SIG-M5 treated with dmso at 0.1 percent for 504 hours (cell line): Measurements from ENCODE around the gene NEFH.
"Not testable (repeated sequence)": the region's sequence is repeated elsewhere in the genome, so short reads cannot be mapped to it uniquely, and the experiment has no call there.

Experiments
- DNase-seq: peaks from one replicate; lab custom pipeline; 2025; ENCODE audit not compliant: unreplicated experiment; lab: John Stamatoyannopoulos, UW

Gene NEFH, protein sequence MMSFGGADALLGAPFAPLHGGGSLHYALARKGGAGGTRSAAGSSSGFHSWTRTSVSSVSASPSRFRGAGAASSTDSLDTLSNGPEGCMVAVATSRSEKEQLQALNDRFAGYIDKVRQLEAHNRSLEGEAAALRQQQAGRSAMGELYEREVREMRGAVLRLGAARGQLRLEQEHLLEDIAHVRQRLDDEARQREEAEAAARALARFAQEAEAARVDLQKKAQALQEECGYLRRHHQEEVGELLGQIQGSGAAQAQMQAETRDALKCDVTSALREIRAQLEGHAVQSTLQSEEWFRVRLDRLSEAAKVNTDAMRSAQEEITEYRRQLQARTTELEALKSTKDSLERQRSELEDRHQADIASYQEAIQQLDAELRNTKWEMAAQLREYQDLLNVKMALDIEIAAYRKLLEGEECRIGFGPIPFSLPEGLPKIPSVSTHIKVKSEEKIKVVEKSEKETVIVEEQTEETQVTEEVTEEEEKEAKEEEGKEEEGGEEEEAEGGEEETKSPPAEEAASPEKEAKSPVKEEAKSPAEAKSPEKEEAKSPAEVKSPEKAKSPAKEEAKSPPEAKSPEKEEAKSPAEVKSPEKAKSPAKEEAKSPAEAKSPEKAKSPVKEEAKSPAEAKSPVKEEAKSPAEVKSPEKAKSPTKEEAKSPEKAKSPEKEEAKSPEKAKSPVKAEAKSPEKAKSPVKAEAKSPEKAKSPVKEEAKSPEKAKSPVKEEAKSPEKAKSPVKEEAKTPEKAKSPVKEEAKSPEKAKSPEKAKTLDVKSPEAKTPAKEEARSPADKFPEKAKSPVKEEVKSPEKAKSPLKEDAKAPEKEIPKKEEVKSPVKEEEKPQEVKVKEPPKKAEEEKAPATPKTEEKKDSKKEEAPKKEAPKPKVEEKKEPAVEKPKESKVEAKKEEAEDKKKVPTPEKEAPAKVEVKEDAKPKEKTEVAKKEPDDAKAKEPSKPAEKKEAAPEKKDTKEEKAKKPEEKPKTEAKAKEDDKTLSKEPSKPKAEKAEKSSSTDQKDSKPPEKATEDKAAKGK

DNA sequence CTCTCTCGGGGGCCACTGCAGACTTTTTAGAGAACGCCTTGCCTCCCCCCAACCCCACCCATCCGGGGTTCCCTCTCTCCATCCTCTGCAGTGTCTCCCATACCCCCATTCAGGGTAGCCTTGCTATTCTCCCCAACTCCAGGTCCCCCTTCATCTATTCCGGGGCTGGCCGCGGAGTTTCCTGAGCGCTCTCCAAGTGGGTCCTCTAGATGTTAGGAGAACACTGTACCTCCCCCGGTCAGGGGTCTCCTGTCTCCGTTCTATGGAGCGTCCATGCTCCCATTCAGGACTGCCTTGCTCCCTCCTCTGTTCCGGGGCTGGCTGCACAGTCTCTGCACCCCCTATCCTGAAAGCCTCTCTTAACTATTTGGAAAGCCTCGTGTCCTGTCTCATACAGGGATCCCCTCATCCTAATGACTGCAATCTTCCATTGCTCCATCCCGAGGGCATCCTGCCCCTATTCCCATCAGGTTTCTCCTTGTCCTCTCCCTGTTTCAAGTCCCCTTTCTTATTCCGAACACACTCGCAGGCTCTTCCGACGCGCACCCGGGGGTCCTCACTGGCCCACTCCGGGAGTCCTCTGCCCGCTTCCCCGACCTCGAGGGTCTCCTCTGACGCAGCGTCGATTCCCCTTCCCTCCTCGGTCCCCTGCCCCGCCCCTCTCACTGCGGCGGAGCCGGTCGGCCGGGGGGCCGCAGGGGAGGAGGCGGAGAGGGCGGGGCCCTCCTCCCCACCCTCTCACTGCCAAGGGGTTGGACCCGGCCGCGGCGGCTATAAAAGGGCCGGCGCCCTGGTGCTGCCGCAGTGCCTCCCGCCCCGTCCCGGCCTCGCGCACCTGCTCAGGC, at the start of gene NEFH:
Gene NEFH, plus strand, starts transcription at position 802 of the 845 bp plus-strand sequence. CDS start 45 bp downstream, outside the sequence.
- DNase-seq, result no peak

DNA sequence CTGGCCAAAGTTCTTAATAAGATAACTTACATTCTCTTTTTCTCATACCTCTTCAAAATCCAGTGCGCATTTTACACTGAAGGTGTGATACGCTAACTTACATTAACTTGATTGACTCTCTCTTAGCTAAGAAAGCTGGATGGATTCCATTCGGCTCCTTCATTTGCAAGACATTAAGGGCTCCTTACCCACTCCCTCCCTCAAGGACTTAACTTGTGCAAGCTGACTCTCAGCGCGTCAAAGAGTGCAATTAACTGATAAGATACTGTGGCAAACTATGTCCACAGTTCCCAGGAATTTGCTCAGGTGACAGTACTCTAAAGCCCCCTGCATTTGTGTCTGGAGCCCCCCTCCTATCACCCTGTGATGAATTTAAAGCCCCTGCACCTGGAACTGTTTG, 48.0 kb upstream of the NEFH start:
- DNase-seq, result no peak

DNA sequence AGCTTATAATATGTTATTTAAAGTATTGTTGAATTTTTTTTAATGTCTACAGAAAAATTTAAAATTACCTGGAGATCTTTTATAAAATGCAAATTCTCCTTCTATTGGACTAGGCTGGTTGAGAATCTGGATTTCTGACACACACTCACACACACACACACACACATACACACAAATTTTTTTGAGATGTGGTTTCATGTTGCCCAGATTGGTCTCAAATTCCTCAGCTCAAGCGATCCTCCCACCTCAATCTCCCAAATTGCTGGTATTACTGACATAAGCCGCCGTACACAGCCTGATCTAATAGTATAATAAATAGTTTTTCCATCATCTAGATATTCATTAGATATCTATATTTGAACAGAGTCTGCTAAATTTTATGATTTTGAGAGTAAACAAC, 46.2 kb upstream of the NEFH start:
- DNase-seq, result no peak

DNA sequence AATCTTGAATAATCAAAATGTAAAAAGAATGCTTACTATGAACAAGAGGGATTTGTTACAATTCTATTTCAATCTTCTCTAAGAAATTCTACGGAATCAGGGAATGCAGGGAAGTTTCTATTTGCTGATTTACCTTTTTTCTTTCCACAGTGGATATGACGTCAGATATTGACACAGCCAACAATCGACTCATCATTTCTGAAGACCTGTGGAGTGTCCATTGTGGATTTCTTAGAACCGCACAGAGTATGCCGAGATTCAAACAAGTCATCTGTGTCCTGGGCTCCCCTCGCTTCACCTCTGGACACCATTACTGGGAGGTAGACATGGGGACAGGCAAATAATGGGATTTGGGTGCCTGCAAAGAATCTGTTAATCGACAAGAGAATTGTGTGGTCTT, 45.7 kb upstream of the NEFH start:
- DNase-seq, result no peak

DNA sequence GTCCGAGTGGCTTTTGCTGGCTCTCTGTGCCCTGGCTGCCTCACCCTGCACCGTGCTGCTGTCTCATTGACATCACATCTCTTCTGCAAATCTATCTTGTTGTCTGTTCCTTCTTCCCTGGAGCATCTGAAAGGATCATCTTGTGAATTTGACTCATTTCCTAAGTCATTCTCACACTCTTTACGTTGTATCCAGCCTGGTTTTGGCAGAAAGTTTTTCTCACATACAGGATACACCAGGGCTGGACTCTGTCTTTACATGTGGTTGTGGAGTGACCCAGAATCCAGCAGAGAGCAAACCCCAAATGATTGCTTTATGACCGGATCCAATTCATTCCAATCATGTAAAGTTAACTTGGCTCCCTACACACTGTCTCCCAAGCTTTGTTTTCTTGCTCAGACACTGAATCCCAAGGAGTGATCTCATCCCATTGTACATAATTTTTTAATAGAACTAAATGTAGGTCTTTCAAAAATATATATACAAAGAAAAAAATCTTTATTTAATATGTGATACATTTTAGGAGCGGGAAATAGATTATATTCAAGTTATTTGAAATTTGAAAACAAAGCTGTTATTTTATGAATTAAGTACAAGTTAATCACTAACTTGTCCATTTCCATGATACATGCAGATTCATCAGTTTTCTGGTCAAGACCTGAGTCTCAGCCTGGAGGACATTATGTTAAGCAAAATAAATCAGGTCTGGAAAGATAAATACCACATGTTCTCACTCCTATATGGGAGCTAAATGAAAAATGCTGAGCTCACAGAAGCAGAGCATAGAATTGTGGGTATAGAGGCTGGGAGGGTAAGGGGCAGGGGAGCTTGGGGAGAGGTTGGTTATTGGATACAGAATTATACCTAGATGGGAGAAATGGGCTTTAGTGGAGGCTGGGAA, 44.5 kb upstream of the NEFH start:
- no peak for DNase-seq

DNA sequence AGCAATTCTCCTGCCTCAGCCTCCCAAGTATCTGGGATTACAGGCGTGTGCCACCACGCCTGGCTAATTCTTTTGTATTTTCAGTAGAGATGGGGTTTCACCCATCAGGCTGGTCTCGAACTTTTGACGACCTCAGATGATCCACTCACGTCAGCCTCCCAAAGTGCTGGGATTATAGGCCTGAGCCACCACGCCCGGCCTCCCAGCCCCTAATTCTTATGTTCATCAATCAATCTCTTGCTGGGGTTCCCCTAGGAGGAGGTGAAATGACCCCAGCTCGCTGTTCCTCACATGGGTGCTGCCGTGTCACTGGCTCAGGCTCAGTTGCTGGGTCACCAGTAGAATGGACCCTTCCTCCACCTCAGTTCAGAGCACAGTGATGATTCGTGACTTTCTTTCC, 41.7 kb upstream of the NEFH start, which contains the start of gene RFPL1:
Gene RFPL1, plus strand, starts transcription at position 301 of the 400 bp plus-strand sequence.
- DNase-seq, result not testable (repeated sequence)

DNA sequence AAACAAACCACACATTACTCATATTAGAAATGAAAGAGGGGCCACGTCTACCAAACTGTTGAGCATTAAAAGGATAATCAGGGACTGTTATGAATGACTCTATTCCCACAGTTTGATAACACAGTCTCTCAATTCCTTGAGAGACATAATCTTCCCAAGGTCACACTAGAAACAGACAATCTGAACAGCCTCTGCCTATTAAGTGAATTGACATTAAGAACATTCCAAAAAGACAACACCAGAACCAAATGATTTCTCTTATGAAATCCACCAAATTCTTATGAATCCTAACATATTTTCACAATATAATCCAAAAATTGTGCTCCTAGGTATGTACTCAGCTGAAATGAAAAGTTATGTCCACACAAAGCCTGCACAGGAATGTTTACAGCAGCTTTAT, 37.0 kb upstream of the NEFH start:
- no peak for DNase-seq

DNA sequence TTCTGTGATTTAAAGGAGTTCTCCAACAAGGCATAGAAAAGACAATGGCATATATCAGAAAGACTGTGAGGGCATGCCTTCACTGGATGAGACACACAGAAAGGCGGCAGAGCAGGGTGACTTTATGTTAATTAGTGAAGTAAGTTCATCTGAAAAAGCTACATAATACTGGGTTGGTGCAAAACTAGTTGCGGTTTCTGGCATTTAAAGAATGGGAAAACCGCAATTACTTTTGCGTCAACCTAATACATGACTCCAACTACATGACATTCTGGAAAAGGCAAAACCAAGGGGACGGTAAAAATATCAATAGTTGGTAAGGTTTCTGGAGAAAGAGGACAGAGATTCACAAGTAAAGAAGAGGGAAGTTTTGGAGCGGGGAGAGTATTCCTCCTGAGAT, 36.6 kb upstream of the NEFH start:
- no peak for DNase-seq

DNA sequence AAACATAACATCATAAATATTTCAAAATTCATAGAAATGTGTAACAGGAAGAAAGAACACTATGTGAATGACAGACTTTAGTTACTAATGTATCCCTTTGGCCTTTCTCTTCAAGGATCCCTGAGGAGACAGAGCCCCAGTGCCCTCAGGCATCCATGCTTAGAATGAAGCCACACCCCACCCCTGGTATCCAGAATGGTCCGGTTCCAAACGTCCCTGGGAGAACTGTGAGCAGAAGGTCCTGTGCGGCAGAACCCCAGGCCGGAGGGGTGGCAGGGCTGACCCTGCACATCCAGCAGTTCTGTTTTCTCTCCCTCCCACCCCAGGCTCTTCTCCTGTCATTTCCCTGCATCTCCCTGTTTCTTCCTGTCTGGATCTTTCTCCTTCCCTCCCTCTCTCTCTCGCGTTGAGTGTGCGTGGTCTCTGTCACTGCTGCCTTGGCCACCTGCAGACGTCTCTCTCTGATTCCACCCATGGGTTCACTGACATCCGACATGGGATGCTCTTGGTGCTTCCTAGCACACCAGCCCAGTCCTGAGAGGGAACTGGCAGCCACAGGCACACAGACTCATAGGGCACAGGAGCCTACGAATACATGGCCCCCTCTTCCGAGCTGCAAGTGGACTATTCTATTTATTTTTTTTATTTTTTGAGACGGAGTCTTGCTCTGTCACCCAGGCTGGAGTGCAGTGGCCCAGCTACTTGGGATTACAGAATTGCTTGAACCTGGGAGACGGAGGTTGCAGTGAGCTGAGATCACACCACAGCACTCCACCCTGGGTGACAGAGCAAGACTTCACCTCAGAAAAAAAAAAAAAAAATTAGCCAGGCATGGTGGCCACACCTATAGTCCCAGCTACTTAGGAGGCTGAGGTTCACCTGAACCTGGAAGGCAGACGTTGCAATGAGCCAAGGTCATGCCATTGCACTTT, 35.9 kb upstream of the NEFH start:
- DNase-seq, result no peak

DNA sequence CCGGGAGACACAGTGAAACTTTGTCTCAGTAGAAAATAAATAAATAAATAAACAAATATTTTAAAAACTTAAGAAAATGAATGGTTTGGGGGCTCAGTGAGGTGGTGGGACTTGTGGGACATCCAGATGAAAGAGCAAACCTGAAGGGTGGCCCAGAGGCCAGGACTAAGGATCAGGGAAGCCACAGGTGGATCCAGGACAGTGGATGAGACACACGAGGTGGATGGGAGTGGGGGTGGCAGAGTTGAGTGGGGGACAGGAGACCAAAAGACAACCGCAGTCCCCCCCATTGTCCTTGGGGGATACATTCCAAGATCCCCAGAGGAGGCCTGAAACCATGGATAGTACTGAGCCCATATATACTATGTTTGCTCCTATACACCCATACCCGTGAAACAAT, 34.5 kb upstream of the NEFH start:
- DNase-seq, result no peak

DNA sequence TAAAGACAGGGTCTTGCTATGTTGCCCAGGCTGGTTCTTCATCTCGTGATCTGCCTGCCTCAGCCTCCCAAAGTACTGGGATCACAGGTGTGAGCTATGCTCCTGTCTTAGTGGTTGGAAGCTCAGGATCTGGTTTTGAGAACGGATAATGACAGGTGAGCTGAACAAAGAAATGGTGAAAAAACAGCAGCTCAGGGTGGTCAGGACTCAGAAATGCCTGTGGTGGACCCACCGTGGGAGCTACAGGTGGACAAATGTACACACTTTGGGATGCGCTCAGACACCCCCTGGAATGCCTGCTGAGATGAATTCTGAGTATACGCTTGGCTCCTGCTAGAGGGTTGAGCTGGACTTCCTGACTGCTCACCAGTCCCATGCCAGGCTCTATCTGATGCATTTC, 32.1 kb upstream of the NEFH start:
- DNase-seq, result no peak

DNA sequence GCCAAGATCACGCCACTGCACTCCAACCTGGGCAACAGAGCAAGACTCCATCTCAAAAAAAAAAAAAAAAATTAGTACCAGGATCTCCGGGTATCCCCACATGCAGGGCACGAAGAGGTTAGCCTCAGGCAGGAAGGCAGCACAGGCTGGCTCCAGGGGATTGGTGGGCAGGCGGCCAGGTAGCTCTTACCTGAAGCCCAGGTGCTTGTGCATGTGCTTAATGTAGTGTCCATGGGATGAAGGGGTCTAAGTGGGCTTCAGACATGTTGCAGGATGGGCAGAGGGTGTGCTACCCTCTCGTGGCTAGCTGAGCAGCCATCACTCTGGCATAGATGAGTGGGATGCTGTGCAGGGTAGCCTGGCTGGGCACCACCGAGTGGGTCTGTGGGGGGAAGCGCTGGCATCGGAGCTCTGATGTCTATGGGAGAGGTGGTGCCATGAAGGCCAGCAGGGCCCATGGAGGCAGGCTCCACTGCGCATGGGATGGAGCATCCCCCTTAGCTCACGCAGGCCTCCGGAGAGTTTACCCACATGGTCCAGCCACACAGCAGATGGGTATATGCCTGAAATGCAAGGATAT, 30.6 kb upstream of the NEFH start:
- no peak for DNase-seq

DNA sequence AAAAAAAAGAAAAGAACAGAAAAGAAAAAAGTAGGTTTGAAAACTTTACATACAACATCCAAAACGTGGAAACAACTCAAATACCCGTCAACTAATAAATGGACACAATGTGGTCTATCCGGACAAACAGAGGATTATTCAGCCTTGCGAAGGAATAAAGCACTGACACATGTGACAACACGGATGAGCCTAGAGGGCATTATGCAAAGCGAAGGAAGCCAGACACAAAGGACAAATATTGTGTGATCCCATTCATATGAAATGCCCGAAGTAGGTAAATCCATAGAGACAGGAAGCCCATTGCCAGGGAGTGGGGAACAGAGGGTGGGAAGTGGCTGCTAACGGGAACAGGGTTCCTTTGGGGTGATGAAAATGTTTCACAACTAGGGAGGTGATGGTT, 29.8 kb upstream of the NEFH start:
- no peak for DNase-seq

DNA sequence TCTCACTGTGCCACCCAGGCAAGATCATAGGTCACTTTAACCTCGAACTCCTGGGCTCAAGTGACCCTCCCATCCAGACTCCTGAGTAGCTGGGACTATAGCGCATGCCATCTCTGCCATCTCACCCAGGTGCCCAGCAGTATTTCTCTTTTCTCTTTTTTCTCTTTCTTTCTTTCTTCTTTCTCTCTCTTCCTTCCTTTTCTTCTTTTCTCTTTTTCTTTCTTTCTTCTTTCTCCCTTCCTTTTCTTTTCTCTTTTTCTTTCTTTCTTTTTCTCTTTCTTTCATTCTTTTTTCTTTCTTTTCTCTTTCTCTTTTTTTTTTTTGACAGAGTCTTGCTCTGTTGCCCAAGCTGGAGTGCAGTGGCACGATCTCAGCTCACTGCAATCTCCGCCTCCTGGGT, 28.2 kb upstream of the NEFH start:
- no peak for DNase-seq

DNA sequence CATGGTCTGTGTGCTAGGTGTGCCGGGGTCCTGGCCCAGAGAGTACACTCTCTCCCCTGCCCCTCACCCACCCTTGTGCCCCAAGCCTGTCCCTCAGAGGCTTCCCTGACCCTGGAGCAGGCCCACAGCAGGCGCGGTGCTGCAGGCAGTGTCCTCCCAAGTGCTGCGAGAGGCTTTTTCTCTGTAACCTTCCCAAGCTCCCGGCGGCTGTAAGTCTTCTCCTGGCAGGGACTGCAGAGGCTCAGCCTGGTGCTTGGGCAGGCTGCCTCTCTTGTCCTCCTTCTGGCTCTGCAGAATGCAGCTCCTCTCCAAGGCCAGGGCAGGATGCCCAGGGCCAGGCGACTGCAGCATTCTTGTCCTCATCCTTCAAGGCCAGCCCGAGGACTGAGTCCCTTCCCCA, 25.7 kb upstream of the NEFH start:
- no peak for DNase-seq

DNA sequence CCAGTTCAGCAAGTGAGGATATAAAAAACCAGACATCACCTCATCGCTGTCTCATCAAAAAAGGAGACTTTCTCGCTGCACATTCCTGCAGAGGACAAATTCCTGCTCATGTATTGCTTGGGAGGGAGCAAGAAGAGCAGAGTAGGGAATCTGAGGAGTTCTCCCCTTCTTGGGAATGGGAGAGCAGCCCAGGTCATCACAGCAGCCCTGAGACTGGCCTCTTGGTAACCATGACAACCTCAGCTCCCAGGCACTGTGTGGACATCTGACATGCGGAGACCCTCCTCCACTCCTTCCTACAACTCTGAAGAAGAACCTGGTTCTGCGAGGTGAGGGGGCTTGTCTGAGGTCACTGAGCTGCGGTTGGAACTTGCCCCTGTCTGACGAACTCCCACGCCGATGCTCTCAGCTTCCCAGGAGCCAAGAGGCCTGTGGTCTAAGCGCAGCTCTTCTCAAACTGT, 23.8 kb upstream of the NEFH start:
- DNase-seq, result no peak

DNA sequence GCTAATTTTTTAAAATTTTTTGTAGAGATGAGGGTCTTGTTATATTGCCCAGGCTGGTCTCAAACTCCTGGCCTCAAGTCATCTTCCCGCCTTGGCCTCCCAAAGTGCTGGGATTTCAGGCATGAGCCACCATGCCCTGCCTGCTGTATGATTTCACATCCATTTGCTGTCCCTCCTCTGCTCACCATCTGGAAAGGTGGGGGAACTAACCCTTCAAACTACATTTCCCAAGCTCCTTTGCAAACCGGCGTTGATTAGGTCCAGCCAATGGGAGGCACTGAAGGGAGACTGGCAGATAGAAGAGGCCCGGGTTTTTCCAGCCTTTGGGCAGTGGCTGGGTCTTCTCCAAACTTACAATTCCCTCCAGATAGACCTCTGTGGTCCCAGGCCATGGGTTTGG, 22.3 kb upstream of the NEFH start:
- DNase-seq, result peak; percentile 45

DNA sequence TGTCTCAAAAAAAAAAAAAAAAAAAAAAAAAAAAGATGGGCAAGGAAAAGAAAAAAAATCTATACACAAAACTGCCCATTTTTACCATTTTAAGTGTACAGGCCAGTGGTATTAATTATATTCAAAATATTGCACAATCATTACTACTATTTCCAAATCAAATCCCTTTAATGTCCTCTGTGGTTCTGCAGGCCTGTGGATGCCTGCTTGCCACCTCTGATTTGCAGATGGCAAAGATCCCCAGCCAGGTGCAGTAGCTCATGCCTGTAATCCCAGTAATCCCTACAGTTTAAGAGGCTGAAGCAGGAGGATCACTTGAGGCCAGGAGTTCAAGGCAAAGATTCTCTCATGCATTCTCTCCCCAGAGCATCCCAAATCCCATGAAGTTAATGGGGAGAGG, 21.5 kb upstream of the NEFH start:
- DNase-seq, result no peak
